ENCODE data around the gene SLC11A2. TPM values are rescaled to one million over a fixed set of nuclear protein-coding genes. Genes with fewer than 3 reads are reported as not detected.
A peak's percentile ranks its signal among the peaks of the same experiment; 100 is the strongest.

The SLC11A2 gene
- total RNA-seq, 1 donor from 2014 or later = 26.8 TPM

DNA sequence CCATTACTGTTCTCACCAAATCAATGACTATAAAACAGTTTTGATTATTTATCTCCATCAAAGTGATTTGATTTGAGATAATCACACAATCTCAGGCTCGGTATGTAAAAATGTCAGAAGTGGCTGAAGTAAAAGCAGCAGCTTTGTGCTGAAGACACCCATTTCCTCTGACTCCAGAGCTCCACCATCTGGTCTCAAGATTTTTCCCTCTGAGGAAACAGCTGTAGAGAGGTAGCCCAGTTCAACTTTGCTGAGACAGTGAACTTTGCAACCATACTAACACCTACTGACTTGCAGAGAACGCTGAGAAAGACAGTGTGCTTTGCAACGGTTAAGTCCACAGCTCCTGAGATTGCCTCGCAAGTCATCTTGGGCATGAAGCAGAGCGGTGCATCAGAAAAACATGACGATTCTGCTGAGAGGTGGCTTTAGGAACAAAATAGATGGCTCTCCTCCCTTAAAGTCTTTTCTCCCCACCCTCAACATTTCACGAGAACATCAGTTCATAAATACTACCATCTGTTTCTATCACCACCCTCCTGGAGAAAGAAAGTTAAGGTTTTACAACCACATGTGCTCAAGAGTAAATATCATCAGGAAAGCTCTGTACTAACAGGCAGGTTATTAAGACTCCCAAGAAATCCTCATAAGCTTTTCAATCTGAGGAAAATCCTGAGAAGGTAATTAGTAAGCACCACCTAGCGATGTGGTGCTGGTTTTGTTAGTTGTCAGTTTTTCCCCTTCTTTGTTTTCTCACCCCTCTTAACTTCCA lies 39.0 kb downstream of the SLC11A2 start:
- no peak for DNase-seq (ENCODE audit: low spot score)
- TF ChIP-seq CTCF (IDR thresholded peaks at IDR 0.05) = peak; percentile 85
- peaks cover 23% of the 10 kb centered on the region for H3K36me3 Mint-ChIP-seq (ENCODE audit: low read depth)
- peaks cover 32% of the 10 kb centered on the region for H3K4me1 Mint-ChIP-seq (ENCODE audit: low read depth)
- H3K9me3 Mint-ChIP-seq (ENCODE audit: low read depth) = no peaks in the 10 kb centered on the region
- H3K4me3 Mint-ChIP-seq (ENCODE audit: unreplicated experiment) = no peak overlapping the region
- no peaks in the 10 kb centered on the region for H3K27me3 Mint-ChIP-seq (ENCODE audit: low read depth)
- peak overlapping the region; percentile 15 for H3K27ac Mint-ChIP-seq (ENCODE audit: unreplicated experiment)

GRCh38 chr12:50985322-50985721 lies 40.9 kb downstream of the SLC11A2 start:
- peaks cover 40% of the 10 kb centered on the region for H3K4me1 Mint-ChIP-seq (ENCODE audit: low read depth)
- H3K9me3 Mint-ChIP-seq (ENCODE audit: low read depth) = no peaks in the 10 kb centered on the region
- peak overlapping the region; percentile 99 for H3K27ac Mint-ChIP-seq (ENCODE audit: unreplicated experiment)
- no peak overlapping the region for H3K4me3 Mint-ChIP-seq (ENCODE audit: unreplicated experiment)
- peak; percentile 19 for TF ChIP-seq CTCF (IDR thresholded peaks at IDR 0.05)
- peaks cover 10% of the 10 kb centered on the region for H3K36me3 Mint-ChIP-seq (ENCODE audit: low read depth)
- no peaks in the 10 kb centered on the region for H3K27me3 Mint-ChIP-seq (ENCODE audit: low read depth)
- no peak for DNase-seq (ENCODE audit: low spot score)

GRCh38 chr12:50984586-50985298 lies 41.4 kb downstream of the SLC11A2 start:
- peak overlapping the region; percentile 99 for H3K27ac Mint-ChIP-seq (ENCODE audit: unreplicated experiment)
- peaks cover 40% of the 10 kb centered on the region for H3K4me1 Mint-ChIP-seq (ENCODE audit: low read depth)
- no peak overlapping the region for H3K4me3 Mint-ChIP-seq (ENCODE audit: unreplicated experiment)
- H3K27me3 Mint-ChIP-seq (ENCODE audit: low read depth) = no peaks in the 10 kb centered on the region
- no peak for TF ChIP-seq CTCF (IDR thresholded peaks at IDR 0.05)
- H3K36me3 Mint-ChIP-seq (ENCODE audit: low read depth) = peaks cover 10% of the 10 kb centered on the region
- no peaks in the 10 kb centered on the region for H3K9me3 Mint-ChIP-seq (ENCODE audit: low read depth)
- no peak for DNase-seq (ENCODE audit: low spot score)

DNA sequence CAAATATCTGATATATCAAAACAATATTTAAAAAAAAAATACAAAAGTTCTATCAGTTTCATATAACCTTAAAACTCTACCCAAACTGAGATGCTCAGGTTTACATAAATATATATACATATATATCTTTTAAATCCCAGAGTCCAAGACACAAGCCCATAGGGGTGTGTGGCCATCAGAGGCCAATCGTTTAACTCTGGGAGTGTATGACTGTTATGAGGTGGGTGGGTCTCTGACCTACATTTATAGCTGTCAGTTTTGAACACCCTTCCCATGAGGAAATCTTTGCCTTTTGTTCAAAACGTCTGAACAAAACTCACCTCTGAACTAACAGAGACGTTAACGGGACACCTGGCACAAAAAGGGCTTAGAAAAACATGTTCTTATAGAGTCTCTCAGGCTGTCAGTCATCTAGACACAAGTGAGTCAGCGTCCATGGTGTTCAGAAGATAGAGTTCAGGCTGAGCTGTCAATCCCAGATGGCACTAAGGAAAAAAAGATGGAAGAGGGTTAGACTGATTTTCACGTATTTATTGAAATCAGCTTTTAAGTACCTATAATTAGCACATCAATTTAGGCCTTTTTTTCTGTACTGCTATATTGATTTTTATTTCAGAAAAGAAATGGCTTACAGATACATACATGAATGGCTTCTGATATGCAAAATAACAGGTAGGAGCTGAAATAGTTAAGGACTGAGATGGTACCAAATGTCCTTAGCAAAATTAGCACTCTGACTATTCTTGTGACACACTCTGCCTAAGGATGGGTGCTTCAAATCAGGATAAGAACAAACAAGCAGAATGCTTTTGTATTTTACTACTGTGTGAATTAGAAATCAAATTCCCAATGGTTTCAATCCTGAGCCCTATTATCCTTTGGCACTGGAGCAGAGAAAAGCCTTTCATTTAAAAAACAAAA lies 44.6 kb downstream of the SLC11A2 start:
- Mint-ChIP-seq H3K36me3 (ENCODE audit: low read depth) (peaks cover 9% of the 10 kb centered on the region), H3K27ac (ENCODE audit: unreplicated experiment) (no peak overlapping the region), H3K9me3 (ENCODE audit: low read depth) (no peaks in the 10 kb centered on the region), H3K4me3 (ENCODE audit: unreplicated experiment) (no peak overlapping the region), H3K4me1 (ENCODE audit: low read depth) (peaks cover 32% of the 10 kb centered on the region), H3K27me3 (ENCODE audit: low read depth) (no peaks in the 10 kb centered on the region)
- DNase-seq (ENCODE audit: low spot score) = no peak
- TF ChIP-seq CTCF (IDR thresholded peaks at IDR 0.05) = no peak

DNA sequence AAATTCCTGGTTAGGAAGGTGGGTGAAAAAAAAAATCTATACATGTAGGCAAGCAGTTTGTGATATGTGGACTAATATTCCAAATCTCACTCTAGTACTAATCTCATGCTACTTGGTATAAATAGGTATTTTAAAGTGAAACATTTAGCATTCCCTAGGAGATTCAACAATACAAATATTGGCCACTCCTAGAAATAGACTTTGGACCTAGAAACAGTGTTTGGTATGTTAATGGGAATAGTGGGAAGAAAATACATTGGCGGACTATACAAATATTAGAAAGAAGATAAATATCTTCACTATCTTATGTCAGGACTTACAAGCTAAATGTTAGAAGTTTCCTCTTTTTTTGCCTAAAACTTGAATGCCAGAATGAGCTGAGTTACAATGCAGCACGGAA lies 45.6 kb downstream of the SLC11A2 start:
- Mint-ChIP-seq H3K36me3 (ENCODE audit: low read depth) (peaks cover 14% of the 10 kb centered on the region), H3K27ac (ENCODE audit: unreplicated experiment) (no peak overlapping the region), H3K4me3 (ENCODE audit: unreplicated experiment) (no peak overlapping the region), H3K27me3 (ENCODE audit: low read depth) (no peaks in the 10 kb centered on the region), H3K9me3 (ENCODE audit: low read depth) (no peaks in the 10 kb centered on the region), H3K4me1 (ENCODE audit: low read depth) (peaks cover 24% of the 10 kb centered on the region)
- DNase-seq (ENCODE audit: low spot score) = no peak
- TF ChIP-seq CTCF (IDR thresholded peaks at IDR 0.05) = no peak
